H1 (cell line): ENCODE data around the gene FAAP100. TPM values are rescaled to one million over a fixed set of nuclear protein-coding genes. Genes with fewer than 3 reads are reported as not detected.
A peak's percentile ranks its signal among the peaks of the same experiment; 100 is the strongest.

Experiments
- ASH2L ChIP-seq: fragments of 200-600, 300-600 bp; sonication (generic); IDR thresholded peaks from one replicate; pipeline ENCODE4 v1.7.1; 2017; ENCODE audit warnings: low read length
- ATF3 ChIP-seq: IDR thresholded peaks from 2 replicates; pipeline ENCODE4 v1.6.1; 2011; ENCODE audit warnings: low read depth, mild to moderate bottlenecking, low read length; ENCODE audit not compliant: insufficient read depth
- BRCA1 ChIP-seq: IDR thresholded peaks from 2 replicates; pipeline ENCODE4 v1.6.1; 2012; ENCODE audit warnings: low read depth, low read length, improper control_type of control experiment
- CHD1 ChIP-seq: IDR thresholded peaks from 2 replicates; pipeline ENCODE4 v1.6.1; 2012; ENCODE audit warnings: low read depth, low read length, improper control_type of control experiment
- CHD2 ChIP-seq: IDR thresholded peaks from 2 replicates; pipeline ENCODE4 v1.6.1; 2012; ENCODE audit warnings: low read length, improper control_type of control experiment
- CTCF ChIP-seq, 3 experiments: IDR thresholded peaks; 1 replicate in 2 of 3; 2 replicates in 1 of 3; pipeline versions ENCODE4 v1.5.1 to v1.6.1; 2011; ENCODE audit warnings: low read length in 3 of 3, mild to moderate bottlenecking in 3 of 3, inconsistent platforms in 2 of 3, low read depth in 1 of 3, moderate library complexity in 1 of 3; ENCODE audit not compliant: insufficient read depth in 1 of 3; ENCODE audit errors: control extremely low read depth in 1 of 3
- GTF2F1 ChIP-seq: IDR thresholded peaks from 2 replicates; pipeline ENCODE4 v1.6.1; 2012; ENCODE audit warnings: low read depth, low read length, improper control_type of control experiment, borderline replicate concordance
- HDAC6 ChIP-seq: IDR thresholded peaks from one replicate; pipeline ENCODE4 v1.7.1; 2012; ENCODE audit warnings: low read depth, mild to moderate bottlenecking, inconsistent platforms, low read length, moderate library complexity
- KDM1A ChIP-seq: fragments of 200-600, 300-600 bp; sonication (generic); IDR thresholded peaks from 2 replicates; pipeline ENCODE4 v1.7.1; 2016; ENCODE audit warnings: mild to moderate bottlenecking, low read length, borderline replicate concordance
- KDM4A ChIP-seq: IDR thresholded peaks from one replicate; pipeline ENCODE4 v1.7.1; 2012; ENCODE audit warnings: low read depth, mild to moderate bottlenecking, moderate library complexity, low read length, inconsistent platforms; ENCODE audit not compliant: severe bottlenecking
- POLR2A ChIP-seq, 2 experiments: IDR thresholded peaks; 1 replicate in 1 of 2; 2 replicates in 1 of 2; pipeline ENCODE4 v1.6.1; 2011; ENCODE audit warnings: low read depth in 2 of 2, low read length in 2 of 2, mild to moderate bottlenecking in 2 of 2; ENCODE audit errors: control extremely low read depth in 1 of 2
- POU5F1 ChIP-seq: IDR thresholded peaks from 2 replicates; pipeline ENCODE4 v1.6.1; 2011; ENCODE audit warnings: low read depth, mild to moderate bottlenecking, low read length, moderate library complexity
- RNF2 ChIP-seq: fragments of 200-900, 300-1000 bp; sonication (generic); IDR thresholded peaks from 2 replicates; pipeline ENCODE4 v1.7.1; 2016; ENCODE audit warnings: borderline replicate concordance, low read depth, mild to moderate bottlenecking, antibody characterized with exemption, low read length; ENCODE audit not compliant: poor library complexity, severe bottlenecking; ENCODE audit errors: missing control alignments
- RXRA ChIP-seq: IDR thresholded peaks from 2 replicates; pipeline ENCODE4 v1.6.1; 2011; ENCODE audit warnings: low read depth, mild to moderate bottlenecking, low read length, moderate library complexity; ENCODE audit not compliant: insufficient read depth
- SAP30 ChIP-seq: fragments of 300-600 bp; sonication (generic); IDR thresholded peaks from 2 replicates; pipeline ENCODE4 v1.7.1; 2012; ENCODE audit warnings: low read length, moderate library complexity, mild to moderate bottlenecking, inconsistent platforms; ENCODE audit not compliant: insufficient read depth, insufficient replicate concordance
- SIN3A ChIP-seq, 2 experiments: IDR thresholded peaks in 1 of 2; conservative IDR thresholded peaks in 1 of 2; 2 replicates each; pipeline ENCODE4 v1.6.1; 2011 to 2012; ENCODE audit warnings: low read length in 2 of 2, improper control_type of control experiment in 1 of 2, low read depth in 1 of 2, mild to moderate bottlenecking in 1 of 2
- SIRT6 ChIP-seq: IDR thresholded peaks from one replicate; pipeline ENCODE4 v1.7.1; 2012; ENCODE audit warnings: low read length, inconsistent platforms
- SP2 ChIP-seq: IDR thresholded peaks from 2 replicates; pipeline ENCODE4 v1.6.1; 2012; ENCODE audit warnings: mild to moderate bottlenecking, low read length, inconsistent platforms
- TAF1 ChIP-seq: IDR thresholded peaks from 2 replicates; pipeline ENCODE4 v1.6.1; 2011; ENCODE audit warnings: mild to moderate bottlenecking, low read depth, low read length
- ZNF274 ChIP-seq: IDR thresholded peaks from 2 replicates; pipeline ENCODE4 v1.7.0; 2012; ENCODE audit warnings: low read length, borderline replicate concordance; ENCODE audit errors: extremely low read depth
- polyA plus RNA-seq, 7 experiments: library from polyadenylated mRNA; depleted of rRNA in 3 of 7; stranded (reverse) in 5 of 7; unstranded in 2 of 7; fragments of >200 nt in 5 of 7; fragments of 200-250 nt in 2 of 7; gene quantifications; 1 replicate in 5 of 7; 2 replicates in 1 of 7; 4 replicates in 1 of 7; pipeline versions ENCODE4 v1.2.1 to v1.2.3, GENCODE V29; 2011 to 2013; ENCODE audit warnings: missing spikeins in 2 of 7, mixed read lengths in 2 of 7
- total RNA-seq: library from RNA; stranded (reverse); fragmentation: NEBNext Ultra II Directional; extraction: Animal tissue kit (Norgen Biotek cat#: 25700); gene quantifications from 2 replicates; pipeline ENCODE4 v1.2.1, GENCODE V29; 2021

FAAP100 gene
- total and polyA plus RNA-seq, 2 of the 8 experiments (the other 6 are each of a cell fraction or from before 2014, with no cell fraction given), result 23.2 to 41.8 TPM

GRCh38 chr17:81536299-81537290 lies 15.6 kb downstream of the FAAP100 start (continued):
- TF ChIP-seq KDM4A, result peak; percentile 29
- no peak for TF ChIP-seq GTF2F1
- no peak for TF ChIP-seq HDAC6
- TF ChIP-seq CHD2, result no peak
- no peak for TF ChIP-seq POU5F1
- TF ChIP-seq SP2, result no peak
- TF ChIP-seq SIN3A (conservative IDR thresholded peaks at IDR 0.05 in 1 of 2, IDR thresholded peaks at IDR 0.05 in 1 of 2; ENCODE audit: low read depth in 1 of 2, low read length in 2 of 2), result no peak
- TF ChIP-seq CHD1, result no peak
- TF ChIP-seq BRCA1, result no peak
- 0 out of 2 replicates have a peak, but pooled peaks have one; percentile 15 for TF ChIP-seq TAF1
- no peak for TF ChIP-seq SAP30
- no peak for TF ChIP-seq ZNF274
- no peak for TF ChIP-seq POLR2A (IDR thresholded peaks at IDR 0.05; ENCODE audit: control extremely low read depth in 1 of 2, low read depth in 2 of 2, low read length in 2 of 2)
- no peak for TF ChIP-seq CTCF (IDR thresholded peaks at IDR 0.05; ENCODE audit: control extremely low read depth in 1 of 3, insufficient read depth in 1 of 3, low read depth in 1 of 3, low read length in 3 of 3)
- TF ChIP-seq RNF2, result no peak
- no peak for TF ChIP-seq KDM1A
- no peak for TF ChIP-seq SIRT6
- TF ChIP-seq ASH2L, result peak; percentile 35
- TF ChIP-seq ATF3, result no peak
- no peak for TF ChIP-seq RXRA
